Measurements from ENCODE around the gene RFX2.
"Not testable (repeated sequence)": the region's sequence is repeated elsewhere in the genome, so short reads cannot be mapped to it uniquely, and the experiment has no call there.

RFX2 gene

GRCh38 chr19:6074709-6075403, 35.4 kb downstream of the RFX2 start:
- DNase-seq (ENCODE audit: low read depth), result no peak

GRCh38 chr19:6073858-6074708, 36.2 kb downstream of the RFX2 start:
- DNase-seq (ENCODE audit: low read depth), result no peak

GRCh38 chr19:6073233-6073632, 37.1 kb downstream of the RFX2 start:
- not testable (repeated sequence) for DNase-seq (ENCODE audit: low read depth)

- no peak for DNase-seq (ENCODE audit: low read depth)
Measured at GRCh38 chr19:6071875-6072274, 38.4 kb downstream of the RFX2 start.

GRCh38 chr19:6070720-6071485, 39.4 kb downstream of the RFX2 start:
- peak; percentile 66 for DNase-seq (ENCODE audit: low read depth)

- no peak for DNase-seq (ENCODE audit: low read depth)
Measured at GRCh38 chr19:6070207-6070681, 40.1 kb downstream of the RFX2 start.

GRCh38 chr19:6069268-6069791, 41.0 kb downstream of the RFX2 start:
- DNase-seq (ENCODE audit: low read depth), result no peak

- no peak for DNase-seq (ENCODE audit: low read depth)
Measured at GRCh38 chr19:6068711-6069110, 41.6 kb downstream of the RFX2 start.

- no peak for DNase-seq (ENCODE audit: low read depth)
Measured at GRCh38 chr19:6067975-6068374, 42.3 kb downstream of the RFX2 start.

- peak; percentile 51 for DNase-seq (ENCODE audit: low read depth)
Measured at GRCh38 chr19:6066661-6067646, 43.3 kb downstream of the RFX2 start.

GRCh38 chr19:6065685-6066374, 44.5 kb downstream of the RFX2 start:
- no peak for DNase-seq (ENCODE audit: low read depth)

GRCh38 chr19:6064336-6065073, 45.8 kb downstream of the RFX2 start:
- peak; percentile 47 for DNase-seq (ENCODE audit: low read depth)

GRCh38 chr19:6063576-6064335, 46.5 kb downstream of the RFX2 start:
- no peak for DNase-seq (ENCODE audit: low read depth)

- DNase-seq (ENCODE audit: low read depth), result no peak
Measured at GRCh38 chr19:6062961-6063575, 47.2 kb downstream of the RFX2 start.

- no peak for DNase-seq (ENCODE audit: low read depth)
Measured at GRCh38 chr19:6062274-6062673, 48.0 kb downstream of the RFX2 start.

- DNase-seq (ENCODE audit: low read depth), result no peak
Measured at GRCh38 chr19:6061376-6062130, 48.7 kb downstream of the RFX2 start.

GRCh38 chr19:6060600-6061375, 49.5 kb downstream of the RFX2 start:
- peak; percentile 47 for DNase-seq (ENCODE audit: low read depth)
